ENCODE data around the gene PRORP.
A peak's percentile ranks its signal among the peaks of the same experiment; 100 is the strongest.
"Not testable (repeated sequence)": the region's sequence is repeated elsewhere in the genome, so short reads cannot be mapped to it uniquely, and the experiment has no call there.

Gene PRORP

DNA sequence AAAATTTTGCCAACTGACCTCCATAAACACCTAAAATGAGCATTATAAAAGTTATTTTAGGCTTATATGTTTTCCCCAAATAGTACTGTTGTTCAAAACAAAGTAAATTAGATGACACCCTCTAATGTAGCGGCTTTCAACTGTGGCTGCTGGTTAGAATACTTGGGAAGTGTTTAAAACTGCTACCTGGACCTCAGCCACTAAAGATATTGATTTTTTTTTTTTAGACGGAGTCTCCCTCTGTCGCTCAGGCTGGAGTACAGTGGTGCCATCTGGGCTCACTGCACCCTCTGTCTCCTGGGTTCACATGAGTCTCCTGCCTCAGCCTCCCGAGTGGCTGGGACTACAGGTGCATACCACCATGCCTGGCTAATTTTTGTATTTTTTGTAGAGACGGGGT, 16.2 kb downstream of the PRORP start:
- DNase-seq (ENCODE audit: low read depth in 2 of 2), result no peak

DNA sequence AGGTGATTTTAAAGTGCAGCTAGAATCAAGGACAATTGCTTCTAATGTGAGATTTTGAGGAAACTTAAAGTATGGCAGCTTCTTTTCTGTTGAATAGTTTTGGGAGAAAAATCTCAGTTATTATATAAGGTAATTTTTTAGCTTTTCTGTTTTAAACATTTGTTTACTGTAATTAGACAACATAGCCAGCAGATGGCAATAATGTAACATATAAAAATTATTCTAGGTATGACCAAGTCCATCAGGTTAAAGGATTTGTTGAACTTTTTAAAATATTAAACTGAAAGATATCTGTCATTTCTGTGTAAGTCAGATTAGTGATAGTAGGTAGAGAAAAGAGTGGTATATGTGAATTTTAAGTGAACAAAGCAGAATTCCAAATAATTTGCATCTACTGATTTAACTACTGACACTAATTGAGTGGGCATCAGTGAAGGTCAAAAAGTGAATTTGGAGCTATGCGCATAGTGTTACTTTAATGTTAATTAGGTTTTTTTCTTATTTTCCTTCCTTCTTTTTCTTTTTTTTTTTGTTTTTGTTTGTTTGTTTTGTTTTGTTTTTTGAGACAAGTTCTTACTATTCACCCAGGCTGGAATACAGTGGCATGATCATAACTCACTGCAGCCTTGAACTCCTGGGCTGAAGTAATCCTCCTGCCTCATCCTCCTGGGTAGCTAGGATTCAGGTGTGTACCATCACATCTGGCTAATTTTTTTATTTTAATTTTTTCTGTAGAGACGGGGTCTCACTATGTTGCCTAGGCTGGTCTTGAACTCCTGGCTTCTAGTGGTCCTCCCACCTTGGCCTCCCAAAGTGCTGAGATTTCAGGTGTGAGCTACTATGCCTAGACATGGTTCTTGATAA, 18.6 kb downstream of the PRORP start:
- DNase-seq (ENCODE audit: low read depth in 2 of 2), result no peak

DNA sequence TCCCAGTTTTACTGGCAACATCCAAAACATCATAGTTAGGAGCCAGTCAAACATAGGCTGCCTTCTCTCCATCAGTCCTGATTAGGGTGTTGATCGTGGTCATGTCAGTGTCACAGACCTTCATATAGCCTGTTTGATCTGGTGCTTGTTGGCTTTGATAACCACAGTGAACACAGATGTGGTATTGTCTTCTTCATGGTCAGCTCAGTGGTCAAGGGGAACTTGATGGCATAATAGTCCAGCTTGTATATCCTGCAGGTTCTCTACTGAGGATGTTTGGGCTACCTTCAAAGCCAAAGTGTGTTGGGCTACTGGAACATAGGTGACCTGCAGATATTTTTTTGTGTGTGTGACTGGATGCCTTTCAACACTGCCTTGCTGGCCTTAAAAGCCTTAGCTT, 21.7 kb downstream of the PRORP start:
- DNase-seq (ENCODE audit: low read depth in 2 of 2), result no peak

DNA sequence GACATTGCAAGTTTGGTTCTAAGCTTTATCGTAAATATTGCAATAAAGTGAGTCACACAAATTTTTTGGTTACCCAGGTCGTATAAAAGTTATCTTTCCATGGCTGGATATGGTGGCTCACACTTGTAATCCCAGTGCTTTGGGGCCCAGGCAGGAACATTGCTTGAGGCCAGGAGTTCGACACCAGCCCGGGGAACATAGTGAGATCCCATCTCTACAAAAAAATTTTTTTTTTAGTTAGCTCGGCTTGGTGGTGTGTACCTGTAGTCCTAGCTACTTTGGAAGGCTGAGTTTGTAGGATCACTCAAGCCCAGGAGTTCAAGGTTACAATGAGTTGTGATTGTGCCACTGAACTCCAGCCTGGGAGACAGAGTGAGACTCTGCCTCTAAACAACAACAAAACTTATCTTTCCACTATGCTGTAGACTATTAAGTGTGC, 24.4 kb downstream of the PRORP start:
- DNase-seq (ENCODE audit: low read depth in 2 of 2), result no peak

DNA sequence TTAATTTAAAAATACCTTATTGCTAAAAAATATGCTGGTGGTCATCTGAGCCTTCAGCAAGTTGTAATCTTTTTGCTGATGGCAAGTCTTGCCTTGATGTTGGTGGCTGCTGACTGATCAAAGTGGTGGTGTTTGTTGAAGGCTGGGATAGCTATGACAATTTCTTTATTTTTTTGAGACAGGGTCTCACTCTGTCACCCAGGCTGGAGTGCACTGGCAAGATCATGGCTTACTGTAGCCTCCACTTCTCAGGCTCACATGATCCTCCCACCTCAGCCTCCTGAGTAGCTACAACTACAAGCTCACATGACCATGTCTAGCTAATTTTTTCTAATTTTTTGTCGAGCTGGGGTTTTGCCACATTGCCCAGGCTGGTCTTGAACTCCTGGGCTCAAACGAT, 24.8 kb downstream of the PRORP start:
- no peak for DNase-seq (ENCODE audit: low read depth in 2 of 2)

DNA sequence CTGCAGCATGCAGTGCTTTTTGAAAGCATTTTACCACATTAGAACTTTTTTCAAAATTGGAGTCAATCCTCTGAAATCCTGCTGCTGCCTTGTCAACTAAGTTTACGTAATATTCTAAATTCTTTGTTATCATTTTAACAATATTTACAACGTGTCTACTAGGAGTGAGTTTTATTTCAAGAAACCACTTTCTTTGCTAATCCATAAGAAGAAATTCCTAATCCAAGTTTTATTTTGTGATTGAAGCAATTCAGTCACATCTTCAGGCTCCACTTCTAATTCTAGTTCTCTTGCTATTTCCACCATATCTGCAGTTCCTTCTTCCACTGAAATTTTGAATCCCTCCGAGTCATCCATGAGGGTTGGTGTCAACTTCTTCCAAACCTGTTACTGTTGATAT, 25.4 kb downstream of the PRORP start:
- DNase-seq (ENCODE audit: low read depth in 2 of 2), result no peak

DNA sequence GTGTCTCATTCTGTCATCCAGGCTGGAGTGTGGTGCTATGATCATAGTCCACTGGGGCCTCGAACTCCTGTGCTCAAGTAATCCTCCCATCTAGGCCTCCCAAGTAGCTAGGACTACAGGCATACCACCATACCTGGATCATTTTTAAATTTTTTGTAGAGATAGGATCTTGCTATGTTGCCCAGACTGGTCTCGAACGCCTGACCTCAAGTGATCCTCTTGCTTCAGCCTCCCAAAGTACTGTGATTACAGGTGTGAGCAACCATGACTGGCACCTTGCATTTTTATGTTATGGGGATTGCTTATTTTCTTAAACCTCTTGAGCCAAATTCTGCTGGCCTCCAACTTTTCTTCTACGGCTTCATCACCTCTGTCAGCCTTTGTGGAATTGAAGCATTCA, 26.9 kb downstream of the PRORP start:
- no peak for DNase-seq (ENCODE audit: low read depth in 2 of 2)

DNA sequence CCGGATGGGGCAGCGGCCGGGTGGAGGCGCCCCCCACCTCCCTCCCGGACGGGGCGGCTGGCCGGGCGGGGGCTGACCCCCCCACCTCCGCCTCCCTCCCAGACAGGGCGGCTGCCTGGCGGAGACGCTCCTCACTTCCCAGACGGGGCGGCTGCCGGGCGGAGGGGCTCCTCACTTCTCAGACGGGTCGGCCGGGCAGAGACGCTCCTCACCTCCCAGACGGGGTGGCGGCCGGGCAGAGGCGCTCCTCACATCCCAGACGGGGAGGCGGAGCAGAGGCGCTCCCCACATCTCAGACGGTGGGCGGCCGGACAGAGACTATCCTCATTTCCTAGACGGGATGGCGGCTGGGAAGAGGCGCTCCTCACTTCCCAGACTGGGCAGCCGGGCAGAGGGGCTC, 30.2 kb downstream of the PRORP start:
- DNase-seq (ENCODE audit: low read depth in 2 of 2), result not testable (repeated sequence)

DNA sequence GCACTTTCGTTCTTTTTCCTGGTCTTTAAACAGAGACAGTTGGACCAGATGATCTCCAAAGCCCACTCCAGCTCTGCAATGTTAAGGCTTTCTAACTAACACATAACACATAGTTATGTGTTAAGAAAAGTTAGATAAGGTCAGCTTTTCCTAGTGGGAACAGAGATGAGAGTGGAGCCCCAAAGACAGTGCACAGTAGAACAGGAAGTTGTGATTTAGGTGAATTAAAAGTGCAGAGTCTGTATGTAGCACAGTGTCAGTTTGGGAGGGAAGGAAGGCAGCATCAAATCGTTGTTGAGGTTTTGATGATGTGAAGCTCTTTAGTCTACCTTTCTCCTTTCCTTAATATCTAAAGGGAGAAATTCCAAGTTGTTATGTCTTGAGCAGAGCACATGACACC, 31.7 kb downstream of the PRORP start:
- no peak for DNase-seq (ENCODE audit: low read depth in 2 of 2)

DNA sequence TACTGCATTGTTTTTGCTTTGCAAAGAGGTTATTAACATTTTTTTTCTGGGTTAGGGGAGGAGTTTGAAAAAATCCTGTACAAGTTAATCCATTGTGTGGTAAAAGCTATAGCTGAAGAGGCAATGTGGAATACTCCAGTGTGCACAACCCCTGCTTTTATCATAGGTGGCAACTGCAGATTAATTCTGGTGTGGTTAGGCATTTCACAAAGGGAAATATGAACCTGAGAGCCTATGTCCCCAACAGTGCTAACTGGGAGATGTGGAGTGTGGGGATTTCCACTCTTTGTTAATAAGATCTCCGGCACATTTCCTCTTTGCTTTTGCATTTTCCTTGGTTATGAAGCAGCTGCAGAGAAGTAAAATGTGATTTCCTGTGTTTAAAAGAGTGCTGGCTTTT, 33.6 kb downstream of the PRORP start:
- no peak for DNase-seq (ENCODE audit: low read depth in 2 of 2)

DNA sequence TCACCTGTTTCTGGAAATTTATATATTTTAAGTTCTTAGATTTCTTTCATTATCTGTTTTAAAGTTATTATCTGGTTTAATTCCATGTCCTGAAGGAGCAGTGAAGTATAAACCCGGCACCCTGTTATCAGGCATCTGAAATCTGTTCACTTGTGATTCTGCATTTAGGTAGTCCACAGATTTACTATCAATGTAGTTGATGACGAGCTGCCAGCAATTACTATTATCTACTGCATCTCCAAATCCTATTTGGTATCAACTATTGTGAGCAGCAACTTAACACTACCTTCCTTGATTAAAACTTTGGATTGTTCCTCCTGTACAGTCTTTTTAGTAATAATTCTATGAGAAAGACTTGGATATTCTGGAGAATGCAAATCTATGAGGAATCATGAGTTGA, 36.1 kb downstream of the PRORP start:
- DNase-seq (ENCODE audit: low read depth in 2 of 2), result no peak

DNA sequence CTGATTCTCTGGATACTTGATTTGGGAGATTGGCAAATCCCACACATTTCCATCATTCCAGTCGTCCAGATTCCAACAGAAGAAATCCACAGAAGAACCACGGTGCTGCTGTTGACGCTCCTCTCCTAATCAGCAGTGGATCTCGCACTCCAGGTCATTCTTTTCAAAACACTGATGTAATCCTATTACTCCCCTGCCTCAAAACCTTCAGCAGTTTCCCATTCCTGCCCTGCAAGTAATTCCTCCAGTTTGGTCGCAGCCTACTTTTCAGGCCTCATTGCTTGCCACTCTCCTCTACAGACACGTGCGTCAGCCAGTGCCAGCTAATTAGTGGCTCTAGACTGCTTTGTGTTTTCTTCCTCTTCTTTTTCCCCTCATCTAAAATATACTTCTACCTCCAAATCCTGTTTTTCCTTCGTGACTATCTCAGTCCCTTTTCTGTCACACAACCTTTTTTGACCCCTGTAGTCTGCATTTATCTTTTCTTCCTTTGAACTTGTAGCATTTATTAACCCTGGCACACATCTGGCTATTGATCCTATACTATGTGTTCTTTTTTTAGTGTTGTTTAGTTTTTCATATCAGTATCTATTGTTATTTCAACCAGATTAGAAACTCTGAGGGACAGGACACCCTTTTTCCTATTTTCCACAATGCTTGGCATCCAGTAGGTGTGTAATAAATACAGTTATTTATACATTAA, 36.8 kb downstream of the PRORP start:
- no peak for DNase-seq (ENCODE audit: low read depth in 2 of 2)

DNA sequence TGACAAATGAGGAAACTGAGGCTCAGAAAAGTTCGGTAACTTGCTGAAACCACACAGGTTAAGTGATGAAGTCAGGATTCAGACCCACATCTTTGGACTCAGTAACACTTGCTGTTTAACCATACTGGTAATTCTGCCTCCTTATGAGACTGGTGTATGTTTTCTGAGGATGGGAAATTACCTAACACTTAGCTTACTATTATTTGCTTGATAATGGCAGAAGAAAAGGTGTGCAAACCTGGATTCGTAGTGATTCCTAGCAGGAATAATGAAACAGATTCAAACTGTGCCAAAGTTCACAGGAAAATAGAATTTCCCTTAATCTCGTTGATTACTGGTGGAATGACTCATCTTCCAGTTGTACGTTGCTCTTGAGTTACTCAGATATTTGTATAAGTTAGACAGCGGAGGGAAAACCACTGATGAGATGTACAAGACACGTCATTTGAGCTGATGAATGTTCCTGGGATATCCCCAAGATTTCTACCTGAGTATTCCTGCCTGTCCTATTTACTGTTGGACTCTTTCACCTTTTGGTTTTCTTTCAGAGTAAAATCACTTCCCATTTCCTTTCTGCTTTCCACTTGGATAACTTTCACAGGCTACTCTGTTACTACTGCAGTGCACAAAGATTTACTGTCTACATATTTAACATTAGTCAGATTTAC, 37.5 kb downstream of the PRORP start:
- no peak for DNase-seq (ENCODE audit: low read depth in 2 of 2)

DNA sequence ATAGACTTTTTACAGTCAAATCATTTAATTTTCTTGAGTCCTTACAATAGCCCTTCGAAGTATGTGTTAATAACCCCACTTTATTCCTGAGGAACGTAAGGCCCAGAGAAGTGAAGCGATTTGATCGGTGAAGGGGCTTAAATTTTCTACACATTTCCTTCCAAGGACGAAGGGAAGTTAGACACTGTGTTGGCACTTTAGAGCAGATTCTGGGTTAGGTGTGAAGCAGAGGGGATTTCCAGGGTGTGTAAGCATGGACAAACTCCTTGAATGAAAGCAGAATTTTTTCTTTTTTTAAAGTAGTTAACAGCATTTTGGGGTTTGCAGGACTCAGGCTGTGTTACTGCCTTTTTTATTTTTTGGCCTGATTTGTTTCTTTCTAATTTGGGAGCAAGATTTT, 38.9 kb downstream of the PRORP start:
- DNase-seq (ENCODE audit: low read depth in 2 of 2), result peak in 1 of 2 donors; percentile 1

DNA sequence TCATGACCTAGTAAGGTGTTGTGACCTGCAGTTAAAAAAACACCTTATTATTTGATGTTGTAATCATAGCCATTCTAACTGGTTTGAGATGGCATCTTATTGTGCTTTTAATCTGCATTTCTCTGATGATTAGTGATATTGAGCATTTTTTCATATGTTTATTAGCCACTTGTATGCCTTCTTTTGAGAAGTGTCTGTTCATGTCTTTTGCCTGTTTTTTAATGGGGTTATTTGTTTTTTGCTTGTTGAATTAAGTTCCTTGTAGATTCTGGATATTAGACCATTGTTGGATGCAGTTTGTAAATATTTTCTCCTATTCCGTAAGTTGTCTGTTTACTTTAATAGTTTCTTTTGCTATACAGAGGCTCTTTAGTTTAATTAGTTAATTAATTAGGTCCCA, 41.0 kb downstream of the PRORP start:
- DNase-seq (ENCODE audit: low read depth in 2 of 2), result no peak

DNA sequence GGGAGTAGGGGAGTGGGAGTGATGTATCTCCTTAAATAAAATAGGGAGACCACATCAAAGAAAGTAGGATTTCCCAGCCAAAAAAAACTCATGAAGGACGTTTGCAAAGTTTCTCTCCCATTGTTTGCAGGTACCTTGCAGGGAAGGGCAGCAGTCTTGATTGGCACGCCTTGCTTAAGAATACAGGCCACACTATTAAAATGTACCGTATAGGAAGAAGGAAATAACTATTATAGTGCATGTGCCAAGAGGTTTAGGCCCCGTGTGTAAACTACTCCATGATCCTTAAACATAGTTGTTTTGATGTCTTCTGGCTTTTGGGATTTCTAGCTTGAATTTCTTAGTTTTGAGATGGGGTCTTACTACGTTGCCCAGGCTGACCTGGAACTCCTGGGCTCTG, 42.5 kb downstream of the PRORP start:
- no peak for DNase-seq (ENCODE audit: low read depth in 2 of 2)

DNA sequence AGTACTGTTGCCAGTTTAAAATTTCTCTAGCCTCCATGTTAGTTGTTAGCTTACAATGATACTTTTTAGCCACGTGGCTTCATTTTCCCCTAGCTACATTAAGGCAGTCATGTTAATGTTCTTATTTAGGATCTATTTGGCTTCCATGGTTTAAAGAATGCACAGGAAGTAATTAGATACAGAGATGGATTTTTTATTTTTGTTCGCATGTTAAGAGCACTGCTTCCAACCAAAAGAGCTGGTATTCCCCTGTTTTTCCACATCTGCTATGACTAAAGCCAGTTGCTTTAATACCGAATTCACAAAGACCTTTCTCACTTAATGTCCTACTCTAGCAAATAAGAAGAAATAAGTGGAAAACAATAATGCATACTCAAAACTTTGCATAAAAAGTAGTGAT, 45.1 kb downstream of the PRORP start:
- no peak for DNase-seq (ENCODE audit: low read depth in 2 of 2)
